NT2/D1 (cell line): ENCODE results near the gene CERS3.

Experiments
- SUZ12 ChIP-seq: IDR thresholded peaks from 2 replicates; pipeline ENCODE4 v1.6.1; 2011; ENCODE audit not compliant: insufficient read length, insufficient read depth; ENCODE audit errors: extremely low read depth
- YY1 ChIP-seq: IDR thresholded peaks from 2 replicates; pipeline ENCODE4 v1.6.1; 2011; ENCODE audit not compliant: insufficient read length, insufficient read depth
- ZNF274 ChIP-seq: IDR thresholded peaks from 2 replicates; pipeline ENCODE4 v1.6.1; 2011; ENCODE audit warnings: mild to moderate bottlenecking, low read depth, low read length

DNA sequence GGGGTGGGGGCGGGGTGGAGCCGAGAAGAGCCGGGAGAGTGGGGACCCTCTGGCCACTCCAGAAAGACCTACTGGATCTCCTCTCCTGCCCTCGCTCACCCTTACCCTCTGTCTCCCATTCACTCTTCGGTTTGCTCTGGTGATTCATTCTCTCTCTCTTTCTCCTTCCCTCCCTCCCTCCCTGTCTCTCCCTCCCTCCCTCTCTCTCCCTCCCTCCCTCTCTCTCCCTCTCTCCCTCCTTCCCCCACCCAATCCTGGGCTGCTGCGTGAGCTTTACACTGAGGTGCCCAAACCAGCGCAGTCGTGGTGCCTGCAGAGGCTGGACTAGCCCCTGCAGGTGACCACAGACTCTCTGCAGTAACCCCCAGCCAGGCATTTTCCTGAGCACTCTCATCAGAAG, 154.8 kb downstream of the CERS3 start:
- TF ChIP-seq YY1 (no peak), ZNF274 (no peak), SUZ12 (no peak)
